KMS-11 (cell line): ENCODE measurements around the gene PHKB.

ENCODE experiments used
- H2AFZ ChIP-seq: fragments of 200-600 bp; sonication (generic); 2 replicates; pipeline ENCODE4 v1.6.1; 2016; ENCODE audit warnings: antibody characterized with exemption, mixed run types, low read depth
- H3K27ac ChIP-seq: fragments of 200-600 bp; sonication (generic); 2 replicates; pipeline ENCODE4 v1.6.1; 2016; ENCODE audit warnings: mild to moderate bottlenecking, mixed run types
- H3K27me3 ChIP-seq: fragments of 200-600 bp; sonication (generic); 2 replicates; pipeline ENCODE4 v1.6.1; 2017; ENCODE audit warnings: mild to moderate bottlenecking, low read depth, mixed run types, moderate library complexity; ENCODE audit not compliant: insufficient read depth
- H3K36me3 ChIP-seq: fragments of 200-600 bp; sonication (generic); 2 replicates; pipeline ENCODE4 v1.6.1; 2017; ENCODE audit warnings: mild to moderate bottlenecking, mixed run types; ENCODE audit not compliant: insufficient read depth
- H3K4me1 ChIP-seq: fragments of 200-600 bp; sonication (generic); 2 replicates; pipeline ENCODE4 v1.6.1; 2016; ENCODE audit warnings: mild to moderate bottlenecking, low read depth, mixed run types; ENCODE audit not compliant: poor library complexity, severe bottlenecking
- H3K4me2 ChIP-seq: fragments of 200-600 bp; sonication (generic); 2 replicates; pipeline ENCODE4 v1.7.0; 2016; ENCODE audit warnings: mild to moderate bottlenecking, mixed run types
- H3K4me3 ChIP-seq: fragments of 200-600 bp; sonication (generic); IDR thresholded peaks from 2 replicates; pipeline ENCODE4 v1.6.1; 2017; ENCODE audit warnings: low read depth, low read length, mixed read lengths; ENCODE audit not compliant: insufficient read depth
- H3K79me2 ChIP-seq: fragments of 200-600 bp; sonication (generic); 2 replicates; pipeline ENCODE4 v1.6.1; 2016; ENCODE audit warnings: low read depth, mixed run types; ENCODE audit not compliant: insufficient read depth
- H3K9ac ChIP-seq: fragments of 200-600 bp; sonication (generic); 2 replicates; pipeline ENCODE4 v1.6.1; 2016; ENCODE audit warnings: mild to moderate bottlenecking, mixed run types
- H4K20me1 ChIP-seq: fragments of 200-600 bp; sonication (generic); 2 replicates; pipeline ENCODE4 v1.6.1; 2016; ENCODE audit warnings: mild to moderate bottlenecking, mixed run types; ENCODE audit not compliant: insufficient read depth
- CTCF ChIP-seq: fragments of 200-600 bp; sonication (generic); conservative IDR thresholded peaks from 2 replicates; pipeline ENCODE4 v1.6.1; 2017; ENCODE audit warnings: low read depth, mild to moderate bottlenecking, antibody characterized with exemption, low read length, moderate library complexity, mixed read lengths

Gene PHKB

DNA sequence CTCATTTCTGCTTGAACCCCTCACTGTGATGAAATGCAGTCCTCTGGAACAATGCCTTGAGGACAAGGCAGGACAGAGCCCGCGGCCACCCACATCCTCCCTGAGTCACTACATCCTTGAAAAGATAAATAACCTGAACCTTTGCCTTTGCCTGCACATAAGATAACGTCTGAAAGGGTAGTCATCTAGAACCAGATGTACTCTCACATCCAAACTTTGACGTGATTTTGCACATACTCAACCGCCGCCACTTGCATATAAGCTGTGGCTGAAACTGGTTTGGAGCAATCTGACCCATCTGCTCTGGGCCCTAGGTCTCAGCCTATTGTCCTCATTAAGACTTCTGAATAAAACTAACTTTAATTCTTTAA is 252.1 kb downstream of the PHKB start:
- no peaks in the 10 kb centered on the region for H3K27me3 ChIP-seq
- H4K20me1 ChIP-seq, result no peaks in the 10 kb centered on the region
- no peak overlapping the region for H3K4me2 ChIP-seq
- H3K4me1 ChIP-seq, result no peaks in the 10 kb centered on the region
- no peak for TF ChIP-seq CTCF
- H3K36me3 ChIP-seq, result no peaks in the 10 kb centered on the region
- H3K27ac ChIP-seq, result no peak overlapping the region
- no peaks in the 10 kb centered on the region for H3K79me2 ChIP-seq
- no peak overlapping the region for H3K4me3 ChIP-seq
- no peak overlapping the region for H2AFZ ChIP-seq
- no peak overlapping the region for H3K9ac ChIP-seq

DNA sequence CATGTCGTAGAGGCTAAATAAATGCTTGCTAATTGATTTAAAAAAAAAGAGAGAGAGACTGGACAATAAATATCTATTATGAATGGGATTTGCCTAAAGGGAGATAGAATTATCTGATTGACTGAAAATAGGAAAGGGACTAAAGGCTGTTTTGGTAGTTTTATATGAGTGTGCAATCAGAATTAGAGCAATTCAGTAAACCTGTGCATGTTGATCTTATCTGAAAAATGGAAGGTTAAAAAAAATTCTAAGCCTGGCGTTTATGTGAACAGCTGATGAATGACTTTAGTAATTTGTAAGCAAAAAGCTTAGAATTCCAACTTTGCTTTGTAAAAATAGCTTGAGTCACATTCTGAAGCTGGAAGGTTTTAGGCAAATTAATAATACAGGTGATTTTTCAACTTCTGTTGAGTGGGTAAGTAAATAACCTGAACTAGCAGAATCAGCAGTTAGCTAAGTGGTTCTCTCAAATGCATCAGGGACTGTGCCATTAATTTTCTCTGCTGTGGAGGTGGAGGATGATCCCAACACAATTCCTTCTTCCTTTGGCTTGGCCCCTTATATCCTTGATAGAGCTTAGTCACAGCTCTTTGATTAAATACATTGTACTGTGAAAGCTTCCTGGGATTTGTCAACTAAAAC is 254.4 kb downstream of the PHKB start:
- Histone ChIP-seq H4K20me1 (no peaks in the 10 kb centered on the region), H3K4me1 (no peaks in the 10 kb centered on the region), H3K36me3 (no peaks in the 10 kb centered on the region), H3K9ac (no peak overlapping the region), H3K4me2 (no peak overlapping the region), H3K79me2 (no peaks in the 10 kb centered on the region), H3K4me3 (no peak overlapping the region), H3K27me3 (no peaks in the 10 kb centered on the region), H2AFZ (no peak overlapping the region), H3K27ac (no peak overlapping the region)
- no peak for TF ChIP-seq CTCF

- Histone ChIP-seq H3K9ac (no peak overlapping the region), H2AFZ (no peak overlapping the region), H3K27me3 (no peaks in the 10 kb centered on the region), H3K36me3 (no peaks in the 10 kb centered on the region), H3K79me2 (no peaks in the 10 kb centered on the region), H3K4me3 (no peak overlapping the region), H3K4me2 (no peak overlapping the region), H3K27ac (no peak overlapping the region), H3K4me1 (no peaks in the 10 kb centered on the region), H4K20me1 (no peaks in the 10 kb centered on the region)
- TF ChIP-seq CTCF, result no peak
Measured at GRCh38 chr16:47716571-47716970, 255.4 kb downstream of the PHKB start.

DNA sequence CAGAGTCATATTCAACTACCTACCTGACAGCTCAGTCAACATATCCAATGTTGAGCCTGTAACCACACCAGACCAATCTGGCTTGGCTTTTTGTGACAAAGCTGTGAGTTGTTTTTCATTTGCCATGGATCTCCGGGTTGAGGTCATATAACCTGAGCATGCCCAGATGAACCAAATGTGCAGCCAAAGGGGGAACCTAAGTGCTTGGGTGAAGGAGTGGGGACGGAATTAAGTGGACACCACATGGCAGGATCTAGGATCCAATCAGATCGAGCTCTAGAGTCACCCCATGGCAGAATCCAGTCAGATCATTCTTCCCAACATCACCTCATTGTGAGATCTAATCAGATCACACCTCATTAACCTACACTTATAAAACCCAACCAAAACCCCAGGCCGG is 258.6 kb downstream of the PHKB start:
- Histone ChIP-seq H3K27ac (no peak overlapping the region), H3K36me3 (no peaks in the 10 kb centered on the region), H3K9ac (no peak overlapping the region), H3K4me2 (no peak overlapping the region), H3K27me3 (no peaks in the 10 kb centered on the region), H3K4me1 (no peaks in the 10 kb centered on the region), H2AFZ (no peak overlapping the region), H3K79me2 (no peaks in the 10 kb centered on the region), H4K20me1 (no peaks in the 10 kb centered on the region), H3K4me3 (no peak overlapping the region)
- no peak for TF ChIP-seq CTCF
